PC-3 (cell line): ENCODE results near the gene CAMTA1. TPM values are rescaled to one million over a fixed set of nuclear protein-coding genes. Genes with fewer than 3 reads are reported as not detected.

ENCODE experiments used
- ATAC-seq: fragments of 200-7000 bp; cut with Tn5 transposase; 2 replicates; pipeline ENCODE4 v1.9.1; 2020; ENCODE audit warnings: mild to moderate bottlenecking, moderate library complexity
- BruUV-seq: library from RNA; stranded (reverse); fragments of 400-500 nt; replicated peaks from 2 replicates; lab custom pipeline; 2021; lab: Mats Ljungman, UMichigan
- CTCF ChIA-PET: fragments of 300-600 bp; sonication (Branson Sonifier 250); formaldehyde crosslinking; loops from one replicate; lab custom pipeline; 2022; ENCODE audit warnings: antibody characterized with exemption; lab: Charles Lee
- POLR2A ChIA-PET: fragments of 300-600 bp; sonication (Branson Sonifier 250); formaldehyde crosslinking; loops from one replicate; lab custom pipeline; 2022; ENCODE audit warnings: antibody characterized with exemption; ENCODE audit not compliant: unreplicated experiment; lab: Charles Lee
- DNase-seq: peaks from one replicate; pipeline ENCODE4 v3.0.0-alpha.2; 2015
- H2AFZ ChIP-seq: fragments of 300-600 bp; sonication (generic); 2 replicates; pipeline ENCODE4 v1.6.0; 2016; ENCODE audit warnings: antibody characterized with exemption, low read length
- H3F3A ChIP-seq: fragments of 300-600 bp; sonication (generic); one replicate; pipeline ENCODE4 v1.6.0; 2017; ENCODE audit warnings: antibody characterized with exemption, low read length, control low read depth, mild to moderate bottlenecking; ENCODE audit not compliant: unreplicated experiment
- H3K27ac ChIP-seq: fragments of 300-600 bp; sonication (generic); 2 replicates; pipeline ENCODE4 v1.5.1; 2016; ENCODE audit warnings: mild to moderate bottlenecking, low read length
- H3K27me3 ChIP-seq: fragments of 300-600 bp; sonication (generic); 2 replicates; pipeline ENCODE4 v1.6.1; 2016; ENCODE audit warnings: low read length, mixed read lengths
- H3K36me3 ChIP-seq: fragments of 300-600 bp; sonication (generic); 2 replicates; pipeline ENCODE4 v1.6.1; 2016; ENCODE audit warnings: low read depth, mixed run types, low read length, mixed read lengths
- H3K4me1 ChIP-seq: fragments of 300-600 bp; sonication (generic); 2 replicates; pipeline ENCODE4 v1.5.1; 2016; ENCODE audit warnings: low read length; ENCODE audit not compliant: insufficient read depth
- H3K4me2 ChIP-seq: fragments of 300-600 bp; sonication (generic); 2 replicates; pipeline ENCODE4 v1.6.0; 2016; ENCODE audit warnings: low read length
- H3K4me3 ChIP-seq: fragments of 300-600 bp; sonication (generic); 2 replicates; pipeline ENCODE4 v1.5.1; 2016; ENCODE audit warnings: mild to moderate bottlenecking, low read length, mixed read lengths
- H3K79me2 ChIP-seq: fragments of 300-600 bp; sonication (generic); 2 replicates; pipeline ENCODE4 v1.6.1; 2017; ENCODE audit warnings: low read length, mixed read lengths
- H3K9ac ChIP-seq: fragments of 300-600 bp; sonication (generic); 2 replicates; pipeline ENCODE4 v1.6.0; 2016; ENCODE audit warnings: mild to moderate bottlenecking, low read length
- H3K9me2 ChIP-seq: fragments of 300-600 bp; sonication (generic); replicated peaks from 2 replicates; pipeline ENCODE4 v1.6.1; 2016; ENCODE audit warnings: mixed run types, low read length, mixed read lengths
- H3K9me3 ChIP-seq: fragments of 300-600 bp; sonication (generic); 2 replicates; pipeline ENCODE4 v1.6.1; 2016; ENCODE audit warnings: low read length, mixed read lengths
- H4K20me1 ChIP-seq: fragments of 300-600 bp; sonication (generic); 2 replicates; pipeline ENCODE4 v1.6.1; 2016; ENCODE audit warnings: low read length, mixed read lengths
- EZH2 ChIP-seq: fragments of 300-600 bp; sonication (generic); IDR thresholded peaks from one replicate; pipeline ENCODE4 v1.6.1; 2017; ENCODE audit warnings: antibody characterized with exemption, mild to moderate bottlenecking, low read length; ENCODE audit not compliant: unreplicated experiment
- EZH2phosphoT487 ChIP-seq: fragments of 300-600 bp; sonication (generic); IDR thresholded peaks from 2 replicates; pipeline ENCODE4 v1.6.1; 2018; ENCODE audit warnings: mild to moderate bottlenecking, antibody characterized with exemption, low read length, borderline replicate concordance
- intact Hi-C: fragments of 100-400 bp; cut with micrococcal nuclease; formaldehyde crosslinking; loops from 2 replicates; pipeline ENCODE4 v1.9.0; 2023
- total RNA-seq: library from RNA; depleted of rRNA; stranded (reverse); fragments of >200 nt; gene quantifications from 2 replicates; pipeline ENCODE4 v1.2.3, GENCODE V29; 2014
- TF ChIP-seq, protein P1 (sequence below): fragments of 300-600 bp; sonication (generic); conservative IDR thresholded peaks from 2 replicates; pipeline ENCODE4 v1.5.1; 2017; ENCODE audit warnings: antibody characterized with exemption, low read depth, mild to moderate bottlenecking, low read length

CAMTA1 gene
- total RNA-seq, 1 experiment from 2014 or later, result 40.8 TPM

- TF ChIP-seq EZH2 (no peak), EZH2phosphoT487 (no peak)
- TF ChIP-seq, protein P1, sequence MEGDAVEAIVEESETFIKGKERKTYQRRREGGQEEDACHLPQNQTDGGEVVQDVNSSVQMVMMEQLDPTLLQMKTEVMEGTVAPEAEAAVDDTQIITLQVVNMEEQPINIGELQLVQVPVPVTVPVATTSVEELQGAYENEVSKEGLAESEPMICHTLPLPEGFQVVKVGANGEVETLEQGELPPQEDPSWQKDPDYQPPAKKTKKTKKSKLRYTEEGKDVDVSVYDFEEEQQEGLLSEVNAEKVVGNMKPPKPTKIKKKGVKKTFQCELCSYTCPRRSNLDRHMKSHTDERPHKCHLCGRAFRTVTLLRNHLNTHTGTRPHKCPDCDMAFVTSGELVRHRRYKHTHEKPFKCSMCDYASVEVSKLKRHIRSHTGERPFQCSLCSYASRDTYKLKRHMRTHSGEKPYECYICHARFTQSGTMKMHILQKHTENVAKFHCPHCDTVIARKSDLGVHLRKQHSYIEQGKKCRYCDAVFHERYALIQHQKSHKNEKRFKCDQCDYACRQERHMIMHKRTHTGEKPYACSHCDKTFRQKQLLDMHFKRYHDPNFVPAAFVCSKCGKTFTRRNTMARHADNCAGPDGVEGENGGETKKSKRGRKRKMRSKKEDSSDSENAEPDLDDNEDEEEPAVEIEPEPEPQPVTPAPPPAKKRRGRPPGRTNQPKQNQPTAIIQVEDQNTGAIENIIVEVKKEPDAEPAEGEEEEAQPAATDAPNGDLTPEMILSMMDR, result no peak
- no peaks in the 10 kb centered on the region for H3K36me3 ChIP-seq
- ATAC-seq (no peak), DNase-seq (no peak)
- H3K27ac ChIP-seq, result no peak overlapping the region
- ChIA-PET CTCF (no interaction called here), POLR2A (no interaction called here)
- no peak overlapping the region for H3K4me3 ChIP-seq
- BruUV-seq, result no TSS peak
- H3K9me2 ChIP-seq, result no peaks in the 10 kb centered on the region
- no peaks in the 10 kb centered on the region for H4K20me1 ChIP-seq
- H3K9me3 ChIP-seq, result no peaks in the 10 kb centered on the region
- H3K27me3 ChIP-seq, result peaks cover 23% of the 10 kb centered on the region
- intact Hi-C loops, result loop anchor here (10.0 kb wide), 1 partner anchor 919 kb away; no protein-coding TSS in a partner anchor
- H3K9ac ChIP-seq, result no peak overlapping the region
- no peaks in the 10 kb centered on the region for H3F3A ChIP-seq
- no peak overlapping the region for H2AFZ ChIP-seq
- no peak overlapping the region for H3K4me2 ChIP-seq
- no peaks in the 10 kb centered on the region for H3K4me1 ChIP-seq
- no peaks in the 10 kb centered on the region for H3K79me2 ChIP-seq
Observed at GRCh38 chr1:7643530-7643929, 858.3 kb downstream of the CAMTA1 start.

GRCh38 chr1:7644086-7644485 is 858.8 kb downstream of the CAMTA1 start:
- Histone ChIP-seq H3K4me3 (no peak overlapping the region), H3F3A (no peaks in the 10 kb centered on the region), H3K4me1 (no peaks in the 10 kb centered on the region), H3K27me3 (peaks cover 23% of the 10 kb centered on the region), H3K9me3 (no peaks in the 10 kb centered on the region), H3K36me3 (no peaks in the 10 kb centered on the region), H3K79me2 (no peaks in the 10 kb centered on the region), H3K9ac (no peak overlapping the region), H3K27ac (no peak overlapping the region), H3K4me2 (no peak overlapping the region), H3K9me2 (no peaks in the 10 kb centered on the region), H4K20me1 (no peaks in the 10 kb centered on the region), H2AFZ (no peak overlapping the region)
- intact Hi-C loops, result loop anchor here (10.0 kb wide), 1 partner anchor 919 kb away; no protein-coding TSS in a partner anchor
- TF ChIP-seq, protein P1, result no peak
- TF ChIP-seq EZH2phosphoT487 (no peak), EZH2 (no peak)
- no peak for DNase-seq
- ChIA-PET POLR2A (no interaction called here), CTCF (no interaction called here)
- BruUV-seq, result no TSS peak
- no peak for ATAC-seq

GRCh38 chr1:7644961-7645750 is 859.9 kb downstream of the CAMTA1 start:
- Histone ChIP-seq H3K4me1 (no peaks in the 10 kb centered on the region), H3K9ac (no peak overlapping the region), H3K36me3 (no peaks in the 10 kb centered on the region), H3K4me2 (no peak overlapping the region), H3K27ac (no peak overlapping the region), H3K79me2 (no peaks in the 10 kb centered on the region), H2AFZ (no peak overlapping the region), H3K27me3 (peaks cover 21% of the 10 kb centered on the region), H3F3A (no peaks in the 10 kb centered on the region), H3K9me2 (no peaks in the 10 kb centered on the region), H3K4me3 (no peak overlapping the region), H3K9me3 (no peaks in the 10 kb centered on the region), H4K20me1 (no peaks in the 10 kb centered on the region)
- TF ChIP-seq, protein P1, result no peak
- no peak for TF ChIP-seq EZH2
- no peak for TF ChIP-seq EZH2phosphoT487
- no peak for ATAC-seq
- ChIA-PET POLR2A (no interaction called here), CTCF (no interaction called here)
- intact Hi-C loops, result loop anchor here (5.0 to 10.0 kb wide), 2 partner anchors 428 to 920 kb away; no protein-coding TSS in a partner anchor
- no TSS peak for BruUV-seq
- DNase-seq, result no peak
